ENCODE measurements around the gene FHAD1. TPM values are rescaled to one million over a fixed set of nuclear protein-coding genes. Genes with fewer than 3 reads are reported as not detected.
"Not testable (repeated sequence)": the region's sequence is repeated elsewhere in the genome, so short reads cannot be mapped to it uniquely, and the experiment has no call there.

FHAD1 gene
- polyA plus RNA-seq, 1 donor: 0.79 TPM

GRCh38 chr1:15384301-15384901 is 137.4 kb downstream of the FHAD1 start:
- H3K36me3 ChIP-seq (ENCODE audit: control insufficient read depth, insufficient read depth, low read length): no peaks in the 10 kb centered on the region
- no CpG with 5 or more reads among the region's 20 CpGs for WGBS (ENCODE audit: insufficient coverage, low lambda C conversion rate)
- no peaks in the 10 kb centered on the region for H3K27me3 ChIP-seq (ENCODE audit: control insufficient read depth, insufficient read depth, low read length)
- DNase-seq: no peak
- no peaks in the 10 kb centered on the region for H3K9me3 ChIP-seq (ENCODE audit: control insufficient read depth, low read depth, low read length)
- H3K4me1 ChIP-seq (ENCODE audit: control insufficient read depth, insufficient read depth, low read length): peaks cover 5% of the 10 kb centered on the region
- H3K27ac ChIP-seq (ENCODE audit: low read length): no peak overlapping the region
- no peak overlapping the region for H3K4me3 ChIP-seq (ENCODE audit: low read length)

- Histone ChIP-seq H3K27me3 (ENCODE audit: control insufficient read depth, insufficient read depth, low read length) (no peaks in the 10 kb centered on the region), H3K27ac (ENCODE audit: low read length) (no peak overlapping the region), H3K4me1 (ENCODE audit: control insufficient read depth, insufficient read depth, low read length) (peaks cover 5% of the 10 kb centered on the region), H3K36me3 (ENCODE audit: control insufficient read depth, insufficient read depth, low read length) (no peaks in the 10 kb centered on the region), H3K9me3 (ENCODE audit: control insufficient read depth, low read depth, low read length) (no peaks in the 10 kb centered on the region), H3K4me3 (ENCODE audit: low read length) (no peak overlapping the region)
- DNase-seq: no peak
- no CpG with 5 or more reads among the region's 3 CpGs for WGBS (ENCODE audit: insufficient coverage, low lambda C conversion rate)
Measured at GRCh38 chr1:15385420-15385819, 138.4 kb downstream of the FHAD1 start.

- DNase-seq: no peak
- peaks cover 5% of the 10 kb centered on the region for H3K4me1 ChIP-seq (ENCODE audit: control insufficient read depth, insufficient read depth, low read length)
- no peak overlapping the region for H3K27ac ChIP-seq (ENCODE audit: low read length)
- no CpG with 5 or more reads among the region's 17 CpGs for WGBS (ENCODE audit: insufficient coverage, low lambda C conversion rate)
- no peaks in the 10 kb centered on the region for H3K9me3 ChIP-seq (ENCODE audit: control insufficient read depth, low read depth, low read length)
- H3K4me3 ChIP-seq (ENCODE audit: low read length): no peak overlapping the region
- H3K36me3 ChIP-seq (ENCODE audit: control insufficient read depth, insufficient read depth, low read length): no peaks in the 10 kb centered on the region
- no peaks in the 10 kb centered on the region for H3K27me3 ChIP-seq (ENCODE audit: control insufficient read depth, insufficient read depth, low read length)
Measured at GRCh38 chr1:15386164-15386749, 139.2 kb downstream of the FHAD1 start.

GRCh38 chr1:15388201-15388880 is 141.3 kb downstream of the FHAD1 start:
- Histone ChIP-seq H3K36me3 (ENCODE audit: control insufficient read depth, insufficient read depth, low read length) (no peaks in the 10 kb centered on the region), H3K4me1 (ENCODE audit: control insufficient read depth, insufficient read depth, low read length) (peaks cover 5% of the 10 kb centered on the region), H3K9me3 (ENCODE audit: control insufficient read depth, low read depth, low read length) (no peaks in the 10 kb centered on the region), H3K27ac (ENCODE audit: low read length) (no peak overlapping the region), H3K4me3 (ENCODE audit: low read length) (no peak overlapping the region), H3K27me3 (ENCODE audit: control insufficient read depth, insufficient read depth, low read length) (no peaks in the 10 kb centered on the region)
- WGBS (ENCODE audit: insufficient coverage, low lambda C conversion rate): no CpG with 5 or more reads among the region's 15 CpGs
- DNase-seq: no peak

GRCh38 chr1:15389828-15390227 is 142.8 kb downstream of the FHAD1 start:
- not testable (repeated sequence) for H3K27ac ChIP-seq (ENCODE audit: low read length); H3K27me3 ChIP-seq (ENCODE audit: control insufficient read depth, insufficient read depth, low read length); H3K4me3 ChIP-seq (ENCODE audit: low read length); H3K9me3 ChIP-seq (ENCODE audit: control insufficient read depth, low read depth, low read length); H3K36me3 ChIP-seq (ENCODE audit: control insufficient read depth, insufficient read depth, low read length); DNase-seq
- H3K4me1 ChIP-seq (ENCODE audit: control insufficient read depth, insufficient read depth, low read length): peaks cover 11% of the 10 kb centered on the region
- no CpG with 5 or more reads among the region's 8 CpGs for WGBS (ENCODE audit: insufficient coverage, low lambda C conversion rate)

GRCh38 chr1:15390667-15391066 is 143.6 kb downstream of the FHAD1 start:
- H3K9me3 ChIP-seq (ENCODE audit: control insufficient read depth, low read depth, low read length): no peaks in the 10 kb centered on the region

GRCh38 chr1:15391366-15391765 is 144.3 kb downstream of the FHAD1 start:
- 90% methylated on average over 2 of the region's 4 CpGs for WGBS (ENCODE audit: insufficient coverage, low lambda C conversion rate)

More at GRCh38 chr1:15390667-15391066, 143.6 kb downstream of the FHAD1 start:
- no peaks in the 10 kb centered on the region for H3K36me3 ChIP-seq (ENCODE audit: control insufficient read depth, insufficient read depth, low read length)
- no CpG with 5 or more reads among the region's 8 CpGs for WGBS (ENCODE audit: insufficient coverage, low lambda C conversion rate)
- DNase-seq: no peak
- no peak overlapping the region for H3K4me3 ChIP-seq (ENCODE audit: low read length)
- no peak overlapping the region for H3K27ac ChIP-seq (ENCODE audit: low read length)
- no peaks in the 10 kb centered on the region for H3K27me3 ChIP-seq (ENCODE audit: control insufficient read depth, insufficient read depth, low read length)
- peaks cover 11% of the 10 kb centered on the region for H3K4me1 ChIP-seq (ENCODE audit: control insufficient read depth, insufficient read depth, low read length)

DNA sequence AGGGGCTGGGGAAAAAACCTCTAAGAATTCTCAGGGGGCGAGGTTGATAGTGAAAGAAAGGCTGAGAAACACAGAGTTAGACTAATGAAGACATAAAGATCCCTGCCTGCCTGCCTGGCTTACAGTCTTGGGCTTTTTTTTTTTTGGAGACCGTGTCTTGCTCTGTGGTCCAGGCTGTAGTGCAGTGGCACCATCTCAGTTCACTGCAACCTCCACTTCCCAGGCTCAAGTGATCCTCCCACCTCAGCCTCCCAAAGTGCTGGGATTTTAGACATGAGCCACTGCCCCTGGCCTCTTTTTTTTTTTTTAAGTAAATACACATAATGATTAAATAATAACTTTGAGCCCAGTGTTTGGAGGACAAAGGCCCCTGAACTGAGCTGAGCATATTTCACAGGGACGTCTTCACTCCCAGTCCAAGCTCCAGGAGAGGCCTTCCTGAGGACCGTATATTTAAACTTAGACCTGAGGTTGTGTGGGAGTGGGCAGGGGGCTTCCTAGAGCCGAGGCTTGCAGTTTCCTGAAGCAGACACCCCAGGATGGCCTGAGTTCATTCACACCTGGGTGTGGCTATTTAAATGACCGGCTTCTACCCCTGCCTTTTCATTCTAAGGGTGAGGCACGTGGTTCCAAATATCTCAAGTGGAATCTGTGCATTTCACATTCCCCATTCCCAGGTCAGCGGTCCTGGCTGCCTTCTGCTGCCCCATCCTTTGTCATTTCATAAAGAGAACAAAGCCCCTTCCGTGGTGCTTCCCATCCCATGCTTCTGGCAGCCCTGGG is 146.6 kb downstream of the FHAD1 start:
- H3K27ac ChIP-seq (ENCODE audit: low read length): no peak overlapping the region
- H3K36me3 ChIP-seq (ENCODE audit: control insufficient read depth, insufficient read depth, low read length): no peaks in the 10 kb centered on the region
- H3K4me1 ChIP-seq (ENCODE audit: control insufficient read depth, insufficient read depth, low read length): peaks cover 6% of the 10 kb centered on the region
- DNase-seq: no peak
- no peak overlapping the region for H3K4me3 ChIP-seq (ENCODE audit: low read length)
- H3K9me3 ChIP-seq (ENCODE audit: control insufficient read depth, low read depth, low read length): no peaks in the 10 kb centered on the region
- 90% methylated on average over 2 of the region's 9 CpGs for WGBS (ENCODE audit: insufficient coverage, low lambda C conversion rate)
- H3K27me3 ChIP-seq (ENCODE audit: control insufficient read depth, insufficient read depth, low read length): no peaks in the 10 kb centered on the region

More at GRCh38 chr1:15391366-15391765, 144.3 kb downstream of the FHAD1 start:
- Histone ChIP-seq H3K27ac (ENCODE audit: low read length) (no peak overlapping the region), H3K9me3 (ENCODE audit: control insufficient read depth, low read depth, low read length) (no peaks in the 10 kb centered on the region), H3K27me3 (ENCODE audit: control insufficient read depth, insufficient read depth, low read length) (no peaks in the 10 kb centered on the region), H3K36me3 (ENCODE audit: control insufficient read depth, insufficient read depth, low read length) (no peaks in the 10 kb centered on the region), H3K4me1 (ENCODE audit: control insufficient read depth, insufficient read depth, low read length) (peaks cover 11% of the 10 kb centered on the region), H3K4me3 (ENCODE audit: low read length) (no peak overlapping the region)
- no peak for DNase-seq

DNA sequence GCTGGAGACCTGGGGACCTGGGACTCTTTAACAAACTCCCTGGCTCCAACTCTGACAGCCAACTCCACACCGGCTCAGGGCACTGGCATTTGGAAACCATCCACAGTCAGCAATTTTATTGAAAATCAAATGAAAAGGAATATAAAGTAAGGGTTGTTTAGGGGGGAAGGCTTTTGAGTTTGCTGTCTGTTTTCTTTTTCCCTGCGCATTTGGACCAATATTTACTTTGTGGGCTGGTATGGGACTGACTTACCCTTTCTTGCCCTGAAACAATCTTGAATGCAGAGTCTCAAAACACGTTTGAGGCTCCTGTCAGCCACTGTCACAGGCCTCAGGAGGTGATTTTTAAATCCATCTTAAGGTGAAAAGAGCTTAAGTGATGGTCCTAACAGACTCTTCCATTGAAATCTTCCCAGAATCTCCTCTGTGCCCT is 147.3 kb downstream of the FHAD1 start:
- no peak for DNase-seq
- Histone ChIP-seq H3K4me3 (ENCODE audit: low read length) (no peak overlapping the region), H3K36me3 (ENCODE audit: control insufficient read depth, insufficient read depth, low read length) (no peaks in the 10 kb centered on the region), H3K4me1 (ENCODE audit: control insufficient read depth, insufficient read depth, low read length) (peaks cover 6% of the 10 kb centered on the region), H3K27ac (ENCODE audit: low read length) (no peak overlapping the region), H3K27me3 (ENCODE audit: control insufficient read depth, insufficient read depth, low read length) (no peaks in the 10 kb centered on the region), H3K9me3 (ENCODE audit: control insufficient read depth, low read depth, low read length) (peaks cover under 1% of the 10 kb centered on the region)
- whole genome bisulfite sequencing (ENCODE audit: insufficient coverage, low lambda C conversion rate): no CpG with 5 or more reads among the region's 3 CpGs

DNA sequence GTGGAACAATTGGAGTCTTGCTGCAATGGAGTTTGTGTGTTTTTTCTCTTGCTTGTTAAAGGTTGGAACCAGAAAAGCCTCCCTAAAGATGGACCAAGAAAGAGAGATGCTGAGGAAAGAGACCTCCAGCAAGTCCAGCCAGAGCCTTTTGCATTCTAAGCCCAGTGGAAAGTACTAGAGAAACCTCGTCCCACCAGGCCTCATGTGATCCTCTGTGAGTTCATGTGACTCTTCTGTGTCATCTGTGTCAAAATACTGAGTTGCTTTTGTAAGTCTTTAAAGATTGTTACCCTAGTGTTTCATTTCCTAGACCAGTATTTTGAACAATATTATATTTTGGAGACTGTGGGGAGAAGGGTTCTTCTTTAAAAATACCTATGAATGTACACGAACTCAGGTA is 150.2 kb downstream of the FHAD1 start:
- Histone ChIP-seq H3K27me3 (ENCODE audit: control insufficient read depth, insufficient read depth, low read length) (no peaks in the 10 kb centered on the region), H3K27ac (ENCODE audit: low read length) (no peak overlapping the region), H3K9me3 (ENCODE audit: control insufficient read depth, low read depth, low read length) (peaks cover 7% of the 10 kb centered on the region), H3K36me3 (ENCODE audit: control insufficient read depth, insufficient read depth, low read length) (no peaks in the 10 kb centered on the region), H3K4me1 (ENCODE audit: control insufficient read depth, insufficient read depth, low read length) (peaks cover 6% of the 10 kb centered on the region), H3K4me3 (ENCODE audit: low read length) (no peak overlapping the region)
- no CpG with 5 or more reads among the region's 2 CpGs for WGBS (ENCODE audit: insufficient coverage, low lambda C conversion rate)
- DNase-seq: no peak

Data from large intestine (tissue), 3 donors.